Kasumi-1 (cell line): ENCODE data around the gene ZIC4.

ENCODE experiments used
- DNase-seq, 2 experiments: peaks; one replicate each; lab custom pipeline; 2025; lab: John Stamatoyannopoulos, UW

ZIC4 gene

GRCh38 chr3:147370349-147370748 lies 36.0 kb downstream of the ZIC4 start:
- no peak for DNase-seq

- DNase-seq, result no peak
Observed at GRCh38 chr3:147369661-147370123, 36.7 kb downstream of the ZIC4 start.

GRCh38 chr3:147369231-147369630 lies 37.1 kb downstream of the ZIC4 start:
- no peak for DNase-seq

GRCh38 chr3:147368561-147369221 lies 37.7 kb downstream of the ZIC4 start:
- DNase-seq, result no peak

- no peak for DNase-seq
Observed at GRCh38 chr3:147368151-147368550, 38.2 kb downstream of the ZIC4 start.

DNA sequence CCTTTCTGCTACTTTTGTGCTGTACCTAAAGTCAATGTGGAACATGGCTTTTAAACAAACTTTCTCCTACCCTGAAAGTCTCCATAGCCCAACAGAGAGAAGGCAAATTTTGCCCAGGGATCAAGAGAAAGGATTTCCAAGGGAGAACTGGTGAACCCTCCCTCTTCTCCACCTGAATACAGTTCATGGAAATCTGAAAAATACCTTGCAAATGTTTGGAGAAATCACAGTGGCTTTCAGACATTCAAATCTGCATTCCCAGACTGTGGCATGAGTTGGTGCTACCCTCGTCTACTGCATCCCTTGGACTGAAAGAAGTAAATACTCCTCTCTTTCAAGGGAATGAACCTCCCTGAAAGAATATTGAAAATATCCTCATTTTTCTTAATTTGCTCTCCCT lies 38.7 kb downstream of the ZIC4 start:
- no peak for DNase-seq

GRCh38 chr3:147365196-147366115 lies 40.9 kb downstream of the ZIC4 start:
- no peak for DNase-seq

GRCh38 chr3:147364771-147365170 lies 41.6 kb downstream of the ZIC4 start:
- DNase-seq, result no peak

- DNase-seq, result peak; percentile 53 to 58
Observed at GRCh38 chr3:147361454-147362420, 44.6 kb downstream of the ZIC4 start.

GRCh38 chr3:147360646-147361453 lies 45.5 kb downstream of the ZIC4 start:
- peak; percentile 22 to 64 for DNase-seq

GRCh38 chr3:147360051-147360439 lies 46.3 kb downstream of the ZIC4 start:
- no peak for DNase-seq

GRCh38 chr3:147359177-147360050 lies 46.9 kb downstream of the ZIC4 start:
- DNase-seq, result no peak

- no peak for DNase-seq
Observed at GRCh38 chr3:147358144-147358992, 48.0 kb downstream of the ZIC4 start.

DNA sequence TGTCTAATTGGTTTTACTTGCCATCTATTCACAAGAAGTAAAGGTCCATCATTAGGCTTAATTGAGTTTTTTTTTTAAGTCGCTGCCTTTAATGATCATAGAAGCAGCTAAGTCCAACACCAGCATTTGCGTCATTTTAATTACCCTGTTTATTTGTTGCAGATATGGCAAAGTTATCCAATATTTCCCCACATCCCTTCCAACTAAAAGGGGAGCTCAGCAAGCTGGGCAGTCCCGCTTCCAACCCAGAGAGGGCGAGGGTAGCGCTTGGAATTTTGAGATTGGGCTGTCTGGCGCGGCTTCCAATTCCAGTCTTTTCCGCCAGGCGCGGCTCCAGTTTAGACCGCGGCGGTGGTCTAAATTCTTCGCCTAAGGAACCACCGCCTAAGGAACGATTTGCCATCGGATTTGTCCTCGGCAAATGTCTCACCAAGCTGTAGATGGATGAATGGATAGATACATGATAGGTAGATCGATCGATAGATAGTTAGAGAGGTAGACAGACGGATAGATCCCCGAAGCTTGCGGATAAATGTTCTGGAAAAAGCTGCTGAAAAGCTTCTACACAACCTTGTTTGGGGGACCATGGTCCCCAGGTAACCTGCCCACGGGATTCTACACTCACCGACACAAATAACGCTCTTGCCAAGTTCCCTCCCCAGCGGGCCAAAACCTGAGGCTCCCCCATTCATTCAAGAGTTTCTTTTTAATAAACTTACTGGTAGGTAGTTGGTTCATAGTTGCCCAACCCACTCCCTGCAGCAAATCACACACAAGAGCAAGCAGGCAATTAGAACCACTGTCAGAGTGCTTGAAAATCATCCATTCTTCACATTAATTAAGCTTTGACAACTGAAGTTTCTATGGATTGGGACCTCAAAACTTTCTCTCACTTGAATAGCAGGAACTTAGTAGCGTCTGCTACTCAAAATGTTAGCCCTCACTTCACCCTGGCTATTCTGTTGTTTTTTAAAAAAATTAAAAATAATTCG lies 49.1 kb downstream of the ZIC4 start:
- DNase-seq, result no peak

GRCh38 chr3:147356145-147356908 lies 50.0 kb downstream of the ZIC4 start:
- DNase-seq, result no peak

DNA sequence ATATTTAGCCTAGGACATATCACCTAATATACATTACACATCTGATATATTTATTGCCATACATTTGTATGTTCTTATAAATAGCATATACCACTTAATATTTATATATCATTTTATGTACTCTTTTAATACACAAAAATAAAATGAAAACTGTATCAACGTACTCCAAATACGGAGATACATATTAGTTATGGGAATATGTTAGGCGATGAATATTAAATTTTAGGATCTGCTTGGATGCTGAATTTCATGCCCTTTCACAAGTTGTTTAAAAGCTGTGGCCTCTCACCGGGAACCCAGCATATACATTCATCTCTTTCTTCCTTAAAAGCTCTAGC lies 50.6 kb downstream of the ZIC4 start:
- DNase-seq, result no peak

DNA sequence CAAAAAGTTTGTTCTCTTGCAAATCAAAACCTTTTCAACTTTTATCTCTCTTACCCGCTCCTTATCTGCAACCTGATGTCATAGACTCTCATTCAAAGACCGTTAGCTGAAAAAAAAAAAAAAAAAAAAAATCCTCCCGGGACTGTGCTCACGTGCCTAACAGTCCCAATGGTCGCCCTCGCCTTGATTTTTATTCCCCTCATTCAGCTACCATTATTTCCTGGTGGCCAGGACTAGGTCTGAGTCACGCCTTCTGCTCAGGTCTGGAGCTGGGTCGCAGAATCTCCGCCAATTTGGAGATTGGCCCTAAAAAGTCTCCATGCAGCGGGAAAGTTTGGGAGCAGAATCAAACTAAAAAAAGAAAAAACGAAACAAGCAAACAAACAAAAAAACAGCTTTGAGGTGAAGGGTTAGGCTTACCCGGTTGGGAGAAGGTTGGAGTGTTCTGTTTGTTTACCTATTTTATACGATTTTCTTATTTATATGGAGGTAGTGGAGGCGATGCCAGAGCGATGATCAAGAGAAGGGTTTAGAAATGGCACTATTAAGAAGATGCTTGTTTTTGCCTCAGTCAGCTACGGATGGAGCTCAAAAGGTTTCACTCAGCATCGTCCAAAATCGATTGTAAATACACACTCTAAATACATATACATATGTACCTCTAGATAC lies 51.1 kb downstream of the ZIC4 start:
- DNase-seq, result no peak
